Erythroblast (primary cell): ENCODE results near the gene MST1.

Source experiments
- GATA1 ChIP-seq: IDR thresholded peaks from 2 replicates; pipeline ENCODE4 v1.6.1; 2011; ENCODE audit warnings: low read depth, mild to moderate bottlenecking, control low read depth, low read length, moderate library complexity
- POLR2A ChIP-seq: IDR thresholded peaks from 2 replicates; pipeline ENCODE4 v1.6.1; 2011; ENCODE audit warnings: mild to moderate bottlenecking, low read length

DNA sequence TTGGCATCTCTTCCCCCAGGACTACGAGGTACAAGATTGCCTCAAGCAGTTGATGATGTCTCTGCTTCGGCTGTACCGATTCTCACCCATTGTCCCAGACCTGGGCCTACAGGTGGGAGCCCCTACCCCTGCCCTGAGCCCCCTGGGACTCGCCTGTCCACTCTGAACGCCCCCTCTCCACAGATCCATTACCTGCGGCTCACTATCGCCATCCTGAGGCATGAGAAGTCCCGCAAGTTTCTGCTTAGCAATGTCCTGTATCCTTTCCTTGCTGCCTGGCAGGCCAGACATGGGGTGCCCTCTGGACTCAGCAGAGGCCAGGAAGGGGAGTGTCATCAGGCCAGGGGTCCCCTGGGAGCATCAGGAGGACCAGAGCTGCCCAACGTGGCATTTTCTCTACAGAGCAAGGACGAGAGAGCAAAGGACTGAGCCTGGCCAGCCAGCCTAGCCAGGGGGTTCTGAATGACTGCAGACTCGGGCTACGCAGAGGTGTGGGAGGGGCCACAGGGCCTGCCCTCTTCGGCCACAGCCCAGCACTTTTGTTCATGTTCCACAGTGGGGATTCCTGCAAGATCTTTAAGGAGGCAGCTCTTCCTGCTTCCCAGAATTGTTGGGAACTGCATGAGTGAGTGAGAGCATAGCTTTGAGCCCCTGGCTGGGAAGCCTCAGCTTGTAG is 11.3 kb upstream of the MST1 start:
- TF ChIP-seq POLR2A (no peak), GATA1 (no peak)
